ENCODE data around the gene RAI1. TPM values are rescaled to one million over a fixed set of nuclear protein-coding genes. Genes with fewer than 3 reads are reported as not detected.
A peak's percentile ranks its signal among the peaks of the same experiment; 100 is the strongest.
"Not testable (repeated sequence)": the region's sequence is repeated elsewhere in the genome, so short reads cannot be mapped to it uniquely, and the experiment has no call there.

RAI1 gene
- total RNA-seq (17.5 TPM), polyA plus RNA-seq (20.2 TPM)

- Histone ChIP-seq H3K4me1 (ENCODE audit: insufficient read depth) (no peaks in the 10 kb centered on the region), H3K4me3 (ENCODE audit: low read depth, low read length) (peak within 1 kb of the TSS; percentile 86), H3K36me3 (ENCODE audit: insufficient read depth) (no peaks in the 10 kb centered on the region), H3K27ac (ENCODE audit: low read depth) (peak within 1 kb of the TSS; percentile 95)
- WGBS: under 1% methylated on average over 76 of the region's 84 CpGs
- no peak for DNase-seq (ENCODE audit: extremely low spot score)
Observed at GRCh38 chr17:17681187-17681743, at the start of gene RAI1. Gene RAI1, plus strand, starts transcription at chr17:17681458. Its CDS starts 111,491 bp downstream, at chr17:17792949.

- not testable (repeated sequence) for H3K27ac ChIP-seq (ENCODE audit: low read depth); DNase-seq (ENCODE audit: extremely low spot score); H3K4me3 ChIP-seq (ENCODE audit: low read depth, low read length); H3K36me3 ChIP-seq (ENCODE audit: insufficient read depth); H3K4me1 ChIP-seq (ENCODE audit: insufficient read depth)
- 83% methylated on average over 5 of the region's 5 CpGs for WGBS
Observed at GRCh38 chr17:17632690-17633089, 48.6 kb upstream of the RAI1 start.

DNA sequence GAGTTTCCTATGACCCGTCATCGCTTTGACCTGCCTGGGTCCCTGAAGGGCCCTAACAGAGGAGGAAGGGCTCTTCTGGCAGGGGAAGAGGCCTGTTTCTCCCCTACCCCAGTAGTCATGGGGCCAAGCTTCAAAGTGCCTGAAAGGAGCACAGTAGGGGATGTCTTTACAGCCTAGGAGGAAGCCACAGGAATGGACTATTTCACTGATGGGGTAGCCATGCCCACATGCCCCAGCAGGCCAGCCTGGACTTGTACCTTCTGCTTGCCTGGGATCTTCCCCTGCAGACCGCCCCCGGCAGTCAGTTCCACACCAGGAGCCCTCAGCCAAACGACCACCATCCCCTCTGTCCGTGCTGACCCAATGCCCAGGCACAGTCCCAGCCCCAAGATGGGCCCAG, 47.9 kb upstream of the RAI1 start:
- H3K4me1 ChIP-seq (ENCODE audit: insufficient read depth): peaks cover 2% of the 10 kb centered on the region
- H3K4me3 ChIP-seq (ENCODE audit: low read depth, low read length): no peak overlapping the region
- H3K36me3 ChIP-seq (ENCODE audit: insufficient read depth): no peaks in the 10 kb centered on the region
- H3K27ac ChIP-seq (ENCODE audit: low read depth): no peak overlapping the region
- no peak for DNase-seq (ENCODE audit: extremely low spot score)
- WGBS: 83% methylated on average over 6 of the region's 6 CpGs

DNA sequence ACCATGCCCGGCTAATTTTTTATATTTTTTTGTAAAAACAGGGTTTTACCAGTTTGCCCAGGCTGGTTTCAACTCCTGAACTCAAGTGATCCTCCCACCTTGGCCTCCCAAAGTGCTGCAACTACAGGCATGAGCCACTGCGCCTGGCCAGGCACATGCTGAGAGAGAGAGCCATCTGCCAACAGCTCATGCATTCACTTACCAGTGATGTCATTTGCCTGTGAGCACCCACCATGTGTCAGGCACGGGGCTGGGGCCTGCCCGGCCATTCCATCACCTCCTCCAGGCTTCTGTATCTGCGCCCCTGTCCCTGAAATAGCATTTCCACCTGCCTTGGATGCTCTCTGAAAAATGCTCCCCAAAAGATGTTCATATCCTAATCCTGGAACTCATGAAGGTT, 46.1 kb upstream of the RAI1 start:
- DNase-seq (ENCODE audit: extremely low spot score): no peak
- Histone ChIP-seq H3K36me3 (ENCODE audit: insufficient read depth) (no peaks in the 10 kb centered on the region), H3K27ac (ENCODE audit: low read depth) (no peak overlapping the region), H3K4me1 (ENCODE audit: insufficient read depth) (peaks cover 2% of the 10 kb centered on the region), H3K4me3 (ENCODE audit: low read depth, low read length) (no peak overlapping the region)
- WGBS: 89% methylated on average over 5 of the region's 5 CpGs

- not testable (repeated sequence) for H3K36me3 ChIP-seq (ENCODE audit: insufficient read depth); DNase-seq (ENCODE audit: extremely low spot score); H3K4me1 ChIP-seq (ENCODE audit: insufficient read depth); H3K27ac ChIP-seq (ENCODE audit: low read depth); H3K4me3 ChIP-seq (ENCODE audit: low read depth, low read length)
- whole genome bisulfite sequencing: 87% methylated on average over 15 of the region's 15 CpGs
Observed at GRCh38 chr17:17635537-17636271, 45.6 kb upstream of the RAI1 start.

DNA sequence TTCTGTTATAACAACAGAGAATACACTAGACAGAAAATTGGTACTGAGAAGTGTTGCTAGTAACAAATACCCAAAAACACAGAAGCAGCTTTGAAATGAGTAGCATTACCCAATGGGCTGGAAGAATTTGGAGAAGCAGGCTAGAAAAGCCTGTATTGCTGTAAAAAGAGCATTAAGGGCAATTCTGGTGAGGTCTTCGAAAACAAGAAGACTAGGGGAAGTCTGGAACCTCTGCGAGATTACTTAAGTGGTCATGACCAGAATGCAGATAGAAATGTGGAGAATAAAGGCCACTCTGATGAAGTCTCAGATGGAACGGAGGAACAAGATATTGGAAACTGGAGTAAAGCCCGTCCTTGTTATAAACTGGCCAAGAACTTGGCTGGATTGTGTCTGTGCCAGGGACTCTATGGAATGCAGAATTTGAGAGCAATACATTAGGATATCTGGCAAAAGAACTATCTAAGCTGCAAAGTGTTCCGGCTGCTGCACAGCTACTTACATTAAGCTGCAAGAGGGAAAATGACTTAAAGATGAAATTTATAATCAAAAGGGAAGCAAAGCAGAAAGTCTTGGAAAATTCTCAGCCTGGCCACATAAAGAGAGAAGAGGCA, 44.9 kb upstream of the RAI1 start:
- no peaks in the 10 kb centered on the region for H3K36me3 ChIP-seq (ENCODE audit: insufficient read depth)
- no peak overlapping the region for H3K4me3 ChIP-seq (ENCODE audit: low read depth, low read length)
- WGBS: 51% methylated on average over 5 of the region's 5 CpGs
- peak; percentile 26 for DNase-seq (ENCODE audit: extremely low spot score)
- no peak overlapping the region for H3K27ac ChIP-seq (ENCODE audit: low read depth)
- H3K4me1 ChIP-seq (ENCODE audit: insufficient read depth): peaks cover 2% of the 10 kb centered on the region

DNA sequence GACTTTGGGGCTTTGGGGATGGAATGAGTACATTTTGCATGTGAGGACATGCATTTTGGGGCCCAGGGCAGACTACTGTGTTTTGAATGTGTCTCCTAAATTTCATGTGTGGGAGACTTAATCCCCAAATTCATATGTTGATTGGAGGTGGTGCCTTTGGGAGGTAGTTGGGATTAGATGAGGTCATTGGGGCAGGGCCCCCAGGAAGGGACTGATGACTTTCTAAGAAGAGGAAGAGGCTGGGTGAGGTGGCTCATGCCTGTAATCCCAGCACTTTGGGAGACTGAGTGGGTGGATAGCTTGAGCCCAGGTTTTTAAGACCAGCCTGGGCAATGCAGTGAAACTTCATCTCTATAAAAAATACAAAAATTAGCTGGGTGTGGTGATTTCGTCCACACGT, 42.8 kb upstream of the RAI1 start:
- 87% methylated on average over 2 of the region's 2 CpGs for WGBS
- Histone ChIP-seq H3K4me3 (ENCODE audit: low read depth, low read length) (no peak overlapping the region), H3K27ac (ENCODE audit: low read depth) (no peak overlapping the region), H3K36me3 (ENCODE audit: insufficient read depth) (no peaks in the 10 kb centered on the region), H3K4me1 (ENCODE audit: insufficient read depth) (no peaks in the 10 kb centered on the region)
- DNase-seq (ENCODE audit: extremely low spot score): no peak

- not testable (repeated sequence) for DNase-seq (ENCODE audit: extremely low spot score); H3K36me3 ChIP-seq (ENCODE audit: insufficient read depth); H3K4me3 ChIP-seq (ENCODE audit: low read depth, low read length); H3K4me1 ChIP-seq (ENCODE audit: insufficient read depth); H3K27ac ChIP-seq (ENCODE audit: low read depth)
- WGBS: 57% methylated on average over 9 of the region's 9 CpGs
Observed at GRCh38 chr17:17639661-17640270, 41.5 kb upstream of the RAI1 start.

DNA sequence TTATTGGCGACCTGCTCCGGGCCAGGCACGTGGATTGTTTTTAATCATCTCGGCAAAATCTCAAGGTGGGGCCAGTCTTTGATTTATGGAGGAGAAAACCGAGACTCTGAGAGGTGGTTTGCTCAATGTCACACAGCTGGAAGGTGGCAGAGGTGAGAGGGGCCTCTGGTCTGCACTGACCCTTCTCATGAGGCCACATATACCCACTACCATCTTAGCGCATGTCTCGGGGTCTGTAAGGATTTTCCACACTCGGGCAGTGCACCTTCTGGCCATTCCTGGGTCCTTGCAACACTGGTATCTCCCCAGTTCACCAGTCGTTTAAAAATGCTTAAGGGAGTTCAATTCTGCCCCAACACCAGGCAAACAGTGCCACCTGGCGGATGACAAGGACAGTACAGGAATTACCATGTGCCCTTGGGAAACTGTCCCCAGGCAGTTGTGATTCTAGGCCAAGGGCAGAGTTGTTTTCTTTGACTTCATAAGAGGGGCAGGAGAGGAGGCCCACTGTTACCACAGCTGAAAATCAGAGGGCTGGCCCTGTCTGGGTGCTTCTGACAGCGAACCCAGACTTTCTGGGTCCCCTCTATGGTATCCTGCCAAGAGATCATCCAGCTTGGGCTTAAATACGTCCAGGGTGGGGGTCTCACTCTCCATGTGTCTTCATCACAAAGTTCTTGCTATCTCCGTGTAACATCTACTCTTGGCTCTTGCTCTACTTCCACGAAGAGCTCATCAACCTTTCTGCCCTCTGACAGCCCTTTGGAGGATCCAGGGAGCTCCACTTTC, 39.4 kb upstream of the RAI1 start:
- Histone ChIP-seq H3K27ac (ENCODE audit: low read depth) (no peak overlapping the region), H3K36me3 (ENCODE audit: insufficient read depth) (no peaks in the 10 kb centered on the region), H3K4me1 (ENCODE audit: insufficient read depth) (no peaks in the 10 kb centered on the region), H3K4me3 (ENCODE audit: low read depth, low read length) (no peak overlapping the region)
- DNase-seq (ENCODE audit: extremely low spot score): peak; percentile 66
- WGBS: 25% methylated on average over 14 of the region's 14 CpGs

DNA sequence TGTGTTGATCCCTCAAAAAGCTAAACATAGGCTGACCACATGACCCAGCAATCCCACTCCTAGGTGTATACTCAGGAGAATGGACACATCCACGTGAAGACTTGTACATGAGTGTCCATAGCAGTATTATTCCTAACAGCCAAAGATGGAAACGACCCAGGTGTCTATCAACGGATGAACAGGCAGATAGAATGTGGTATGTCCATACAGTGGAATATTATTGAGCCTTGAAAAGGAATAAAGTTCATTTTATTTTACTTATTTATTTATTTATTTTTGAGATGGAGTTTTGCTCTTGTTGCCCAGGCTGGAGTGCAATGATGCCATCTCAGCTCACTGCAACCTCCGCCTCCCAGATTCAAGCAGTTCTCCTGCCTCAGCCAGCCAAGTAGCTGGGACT, 36.1 kb upstream of the RAI1 start:
- 69% methylated on average over 4 of the region's 4 CpGs for WGBS
- not testable (repeated sequence) for H3K27ac ChIP-seq (ENCODE audit: low read depth); DNase-seq (ENCODE audit: extremely low spot score); H3K4me1 ChIP-seq (ENCODE audit: insufficient read depth); H3K36me3 ChIP-seq (ENCODE audit: insufficient read depth); H3K4me3 ChIP-seq (ENCODE audit: low read depth, low read length)

DNA sequence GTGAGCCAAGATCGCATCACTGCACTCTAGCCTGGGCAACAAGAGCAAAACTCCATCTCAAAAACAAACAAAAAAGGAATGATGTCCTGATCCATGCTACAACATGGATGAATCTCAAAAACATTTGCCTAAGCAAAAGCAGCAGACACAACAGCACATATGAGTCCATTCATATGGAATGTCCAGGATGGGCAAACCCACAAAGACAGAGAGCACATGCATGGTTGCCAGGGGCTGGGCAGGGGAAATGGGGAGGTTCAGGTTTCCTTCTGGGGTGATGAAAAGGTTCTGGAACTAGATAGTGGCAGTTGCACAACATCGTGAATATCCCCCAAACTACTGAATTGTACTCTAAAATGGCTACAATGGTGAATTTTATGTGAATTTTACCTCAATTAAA, 35.3 kb upstream of the RAI1 start:
- WGBS: 93% methylated on average over 2 of the region's 2 CpGs
- H3K4me1 ChIP-seq (ENCODE audit: insufficient read depth): no peaks in the 10 kb centered on the region

GRCh38 chr17:17647524-17648178, 33.6 kb upstream of the RAI1 start:
- Histone ChIP-seq H3K4me1 (ENCODE audit: insufficient read depth) (no peaks in the 10 kb centered on the region), H3K4me3 (ENCODE audit: low read depth, low read length) (no peak overlapping the region), H3K27ac (ENCODE audit: low read depth) (no peak overlapping the region), H3K36me3 (ENCODE audit: insufficient read depth) (no peaks in the 10 kb centered on the region)
- 92% methylated on average over 14 of the region's 14 CpGs for WGBS
- DNase-seq (ENCODE audit: extremely low spot score): no peak

More for the DNA sequence above, 35.3 kb upstream of the RAI1 start:
- DNase-seq (ENCODE audit: extremely low spot score): no peak
- no peak overlapping the region for H3K4me3 ChIP-seq (ENCODE audit: low read depth, low read length)
- H3K27ac ChIP-seq (ENCODE audit: low read depth): no peak overlapping the region
- H3K36me3 ChIP-seq (ENCODE audit: insufficient read depth): no peaks in the 10 kb centered on the region

GRCh38 chr17:17648762-17649161, 32.5 kb upstream of the RAI1 start:
- WGBS: 35% methylated on average over 7 of the region's 7 CpGs
- H3K4me1 ChIP-seq (ENCODE audit: insufficient read depth): no peaks in the 10 kb centered on the region
- no peak for DNase-seq (ENCODE audit: extremely low spot score)

More at GRCh38 chr17:17648762-17649161, 32.5 kb upstream of the RAI1 start:
- Histone ChIP-seq H3K4me3 (ENCODE audit: low read depth, low read length) (no peak overlapping the region), H3K27ac (ENCODE audit: low read depth) (no peak overlapping the region), H3K36me3 (ENCODE audit: insufficient read depth) (no peaks in the 10 kb centered on the region)
